H9 (cell line): Measurements from ENCODE around the gene SMARCC1. TPM values are rescaled to one million over a fixed set of nuclear protein-coding genes. Genes with fewer than 3 reads are reported as not detected.

ENCODE experiments used
- DNase-seq: peaks from one replicate; pipeline ENCODE4 v3.0.0-alpha.2; 2017
- H2AFZ ChIP-seq: one replicate; pipeline ENCODE4 v1.6.1; 2013; ENCODE audit warnings: mild to moderate bottlenecking, low read length, control low read depth, moderate library complexity
- H2AK5ac ChIP-seq: 2 replicates; pipeline ENCODE4 v1.6.1; 2013; ENCODE audit warnings: low read length, control low read depth, mixed read lengths; ENCODE audit not compliant: insufficient read length
- H2BK120ac ChIP-seq: one replicate; pipeline ENCODE4 v1.6.1; 2013; ENCODE audit warnings: low read depth, mild to moderate bottlenecking, low read length, control low read depth, inconsistent platforms; ENCODE audit not compliant: poor library complexity, severe bottlenecking
- H2BK12ac ChIP-seq: 2 replicates; pipeline ENCODE4 v1.6.1; 2013; ENCODE audit warnings: low read length, control low read depth, mixed read lengths, low read depth; ENCODE audit not compliant: insufficient read length
- H2BK15ac ChIP-seq: 2 replicates; pipeline ENCODE4 v1.6.1; 2013; ENCODE audit warnings: low read depth, low read length, control low read depth
- H2BK20ac ChIP-seq: one replicate; pipeline ENCODE4 v1.6.1; 2013; ENCODE audit warnings: low read depth, mild to moderate bottlenecking, low read length, control low read depth, inconsistent platforms; ENCODE audit not compliant: poor library complexity, severe bottlenecking
- H2BK5ac ChIP-seq: 2 replicates; pipeline ENCODE4 v1.6.1; 2013; ENCODE audit warnings: low read length, control low read depth, mixed read lengths; ENCODE audit not compliant: insufficient read length
- H3K14ac ChIP-seq: 2 replicates; pipeline ENCODE4 v1.6.1; 2013; ENCODE audit warnings: low read length, control low read depth; ENCODE audit not compliant: insufficient read depth
- H3K18ac ChIP-seq: 2 replicates; pipeline ENCODE4 v1.6.1; 2013; ENCODE audit warnings: low read depth, mild to moderate bottlenecking, mixed read lengths, low read length, control low read depth; ENCODE audit not compliant: insufficient read length
- H3K23ac ChIP-seq: 2 replicates; pipeline ENCODE4 v1.6.1; 2013; ENCODE audit warnings: low read length, control low read depth, mixed read lengths, low read depth; ENCODE audit not compliant: insufficient read length
- H3K23me2 ChIP-seq: 2 replicates; pipeline ENCODE4 v1.6.1; 2013; ENCODE audit warnings: low read depth, mild to moderate bottlenecking, mixed read lengths, low read length, control low read depth; ENCODE audit not compliant: insufficient read length, poor library complexity, severe bottlenecking
- H3K27ac ChIP-seq: 2 replicates; pipeline ENCODE4 v1.5.1; 2013; ENCODE audit warnings: low read length, control low read depth, mixed read lengths, low read depth; ENCODE audit not compliant: insufficient read length
- H3K27me3 ChIP-seq: 2 replicates; pipeline ENCODE4 v1.6.1; 2013; ENCODE audit warnings: low read length, control low read depth, inconsistent platforms; ENCODE audit not compliant: insufficient read depth
- H3K4ac ChIP-seq: 2 replicates; pipeline ENCODE4 v1.6.1; 2013; ENCODE audit warnings: low read depth, mild to moderate bottlenecking, control low read depth, inconsistent platforms, low read length, moderate library complexity
- H3K4me1 ChIP-seq: 2 replicates; pipeline ENCODE4 v1.6.1; 2013; ENCODE audit warnings: low read length, control low read depth, inconsistent platforms; ENCODE audit not compliant: insufficient read depth
- H3K4me2 ChIP-seq: 2 replicates; pipeline ENCODE4 v1.6.1; 2013; ENCODE audit warnings: low read length, control low read depth, mixed read lengths; ENCODE audit not compliant: insufficient read length, insufficient read depth
- H3K56ac ChIP-seq: 2 replicates; pipeline ENCODE4 v1.6.1; 2013; ENCODE audit warnings: low read depth, mild to moderate bottlenecking, mixed read lengths, low read length, control low read depth; ENCODE audit not compliant: insufficient read length
- H3K79me1 ChIP-seq: 2 replicates; pipeline ENCODE4 v1.6.1; 2013; ENCODE audit warnings: low read depth, mild to moderate bottlenecking, moderate library complexity, low read length, control low read depth, inconsistent platforms; ENCODE audit not compliant: insufficient read depth, poor library complexity, severe bottlenecking
- H3K79me2 ChIP-seq: 2 replicates; pipeline ENCODE4 v1.6.1; 2013; ENCODE audit warnings: low read length, control low read depth, inconsistent platforms; ENCODE audit not compliant: insufficient read depth
- H3K9ac ChIP-seq: 2 replicates; pipeline ENCODE4 v1.6.1; 2013; ENCODE audit warnings: low read length, control low read depth, mixed read lengths; ENCODE audit not compliant: insufficient read length; ENCODE audit errors: extremely low read depth
- H3K9me3 ChIP-seq: one replicate; pipeline ENCODE4 v1.6.1; 2013; ENCODE audit warnings: low read depth, low read length, inconsistent platforms; ENCODE audit not compliant: control insufficient read depth
- H3T11ph ChIP-seq: one replicate; pipeline ENCODE4 v1.6.1; 2013; ENCODE audit warnings: mild to moderate bottlenecking, low read length, control low read depth, inconsistent platforms
- H4K20me1 ChIP-seq: one replicate; pipeline ENCODE4 v1.6.1; 2013; ENCODE audit not compliant: control insufficient read depth, insufficient read length, insufficient read depth
- H4K5ac ChIP-seq: 2 replicates; pipeline ENCODE4 v1.6.1; 2013; ENCODE audit warnings: low read depth, mild to moderate bottlenecking, mixed read lengths, low read length, control low read depth; ENCODE audit not compliant: insufficient read length
- H4K8ac ChIP-seq: replicated peaks from 2 replicates; pipeline ENCODE4 v1.6.1; 2013; ENCODE audit warnings: low read length, control low read depth, mixed read lengths, low read depth; ENCODE audit not compliant: insufficient read length
- H4K91ac ChIP-seq: 2 replicates; pipeline ENCODE4 v1.6.1; 2013; ENCODE audit warnings: low read depth, mild to moderate bottlenecking, moderate library complexity, mixed read lengths, low read length, control low read depth; ENCODE audit not compliant: insufficient read length
- H3K27ac Mint-ChIP-seq, 3 experiments: 2 replicates in 2 of 3; 3 replicates in 1 of 3; pipeline ENCODE4 v1.8.0; 2020 to 2021; ENCODE audit warnings: mixed read lengths in 3 of 3, mild to moderate bottlenecking in 1 of 3, moderate library complexity in 1 of 3
- H3K27me3 Mint-ChIP-seq: 2 replicates; pipeline ENCODE4 v1.8.0; 2021; ENCODE audit warnings: low read depth, mild to moderate bottlenecking, moderate library complexity, mixed read lengths
- H3K36me3 Mint-ChIP-seq, 3 experiments: 2 replicates in 2 of 3; 3 replicates in 1 of 3; pipeline ENCODE4 v1.8.0; 2020 to 2021; ENCODE audit warnings: low read depth in 3 of 3, mixed read lengths in 3 of 3; ENCODE audit not compliant: insufficient read depth in 1 of 3
- H3K4me1 Mint-ChIP-seq, 2 experiments: 2 replicates each; pipeline ENCODE4 v1.8.0; 2020; ENCODE audit warnings: mixed read lengths in 2 of 2
- H3K4me3 Mint-ChIP-seq, 2 experiments: 2 replicates in 1 of 2; 3 replicates in 1 of 2; pipeline ENCODE4 v1.8.0; 2020 to 2021; ENCODE audit warnings: mild to moderate bottlenecking in 2 of 2, mixed read lengths in 2 of 2, moderate library complexity in 1 of 2
- H3K9me3 Mint-ChIP-seq, 2 experiments: 2 replicates in 1 of 2; 3 replicates in 1 of 2; pipeline ENCODE4 v1.8.0; 2020; ENCODE audit warnings: mild to moderate bottlenecking in 2 of 2, mixed read lengths in 2 of 2, moderate library complexity in 1 of 2
- CTCF ChIP-seq: fragments of 200-600 bp; sonication (generic); conservative IDR thresholded peaks from 3 replicates; pipeline ENCODE4 v1.8.0; 2021; ENCODE audit warnings: antibody characterized with exemption, mild to moderate bottlenecking
- WGBS: extraction: QIAGEN DNeasy Blood & Tissue Kit; methylation state at CpG from one replicate; pipeline ENCODE4 v1.1.7; 2013; ENCODE audit warnings: missing lambda C conversion rate, low lambda C conversion rate, mixed read lengths; ENCODE audit not compliant: insufficient read length; ENCODE audit errors: extremely low coverage; 5-methylcytosine and 5-hydroxymethylcytosine counted together
- total RNA-seq: library from RNA; stranded (reverse); gene quantifications from 2 replicates; pipeline ENCODE4 v1.2.1, GENCODE V29; 2021

SMARCC1 gene
- total RNA-seq, 1 experiment from 2014 or later: 274 TPM

- Histone ChIP-seq H3K27me3 (no peaks in the 10 kb centered on the region), H2BK20ac (no peak overlapping the region), H2BK15ac (no peak overlapping the region), H4K20me1 (no peaks in the 10 kb centered on the region), H4K8ac (no peak overlapping the region), H3K4me1 (no peaks in the 10 kb centered on the region), H4K91ac (no peak overlapping the region), H4K5ac (no peak overlapping the region), H2BK12ac (no peak overlapping the region), H3K56ac (no peak overlapping the region), H2BK5ac (no peak overlapping the region), H3K18ac (no peak overlapping the region), H3K23me2 (no peaks in the 10 kb centered on the region), H3K9ac (no peak overlapping the region), H3K14ac (no peak overlapping the region), H2AFZ (no peak overlapping the region), H3K4me2 (no peak overlapping the region), H3K9me3 (no peaks in the 10 kb centered on the region), H3K4ac (no peak overlapping the region), H3K79me2 (no peaks in the 10 kb centered on the region), H3K79me1 (peaks cover 2% of the 10 kb centered on the region), H3K27ac (no peak overlapping the region), H3K23ac (no peak overlapping the region), H2BK120ac (no peak overlapping the region), H2AK5ac (no peak overlapping the region), H3T11ph (no peak overlapping the region)
- Mint-ChIP-seq H3K27me3 (no peaks in the 10 kb centered on the region), H3K9me3 (no peaks in the 10 kb centered on the region), H3K27ac (no peak overlapping the region), H3K4me1 (no peaks in the 10 kb centered on the region), H3K36me3 (peaks cover 38 to 77% (median 69%) of the 10 kb centered on the region in 3 experiments; a peak in 6 of 7 replicates), H3K4me3 (no peak overlapping the region)
- no peak for DNase-seq
- TF ChIP-seq CTCF: no peak
- WGBS: no CpG with 5 or more reads among the region's 2 CpGs
Measured at GRCh38 chr3:47636921-47637320, 144.8 kb downstream of the SMARCC1 start.
